GM21825 (cell line): ENCODE data around the gene DPM1.
"Not testable (repeated sequence)": the region's sequence is repeated elsewhere in the genome, so short reads cannot be mapped to it uniquely, and the experiment has no call there.

ENCODE experiments used
- ATAC-seq: cut with Tn5 transposase; IDR thresholded peaks from one replicate; pipeline ENCODE4 v1.9.1; 2021; ENCODE audit warnings: mild to moderate bottlenecking, moderate library complexity; ENCODE audit not compliant: unreplicated experiment

DPM1 gene

DNA sequence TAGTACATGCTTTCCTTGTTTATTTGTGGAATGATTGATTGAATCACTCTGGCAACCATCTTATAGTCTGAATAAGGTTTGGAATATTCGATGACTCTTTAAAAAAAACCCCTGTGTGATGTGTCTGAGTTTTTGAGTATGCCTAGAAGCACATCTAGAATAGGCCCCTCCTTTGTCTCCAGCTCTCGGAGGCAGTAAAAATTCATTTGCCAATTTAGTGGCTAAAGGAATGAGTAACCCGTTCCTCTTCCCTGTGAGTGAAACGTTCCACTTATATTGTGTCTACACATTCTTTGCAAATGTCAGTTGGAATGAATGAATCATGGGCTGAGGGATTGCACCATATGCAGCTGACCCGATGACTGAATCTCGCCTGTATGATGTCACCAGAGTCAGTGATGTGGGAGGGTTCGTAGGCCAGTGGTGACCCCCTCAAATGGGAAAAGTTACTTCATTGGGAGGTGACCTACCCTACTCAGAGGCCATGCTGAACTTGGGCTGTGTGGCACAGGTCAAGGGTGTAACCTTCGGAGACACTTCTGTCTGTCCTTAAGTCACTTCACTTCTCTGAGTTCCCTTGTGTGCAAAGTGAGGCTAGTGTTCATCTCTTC lies 21.8 kb upstream of the DPM1 start:
- no peak for ATAC-seq

DNA sequence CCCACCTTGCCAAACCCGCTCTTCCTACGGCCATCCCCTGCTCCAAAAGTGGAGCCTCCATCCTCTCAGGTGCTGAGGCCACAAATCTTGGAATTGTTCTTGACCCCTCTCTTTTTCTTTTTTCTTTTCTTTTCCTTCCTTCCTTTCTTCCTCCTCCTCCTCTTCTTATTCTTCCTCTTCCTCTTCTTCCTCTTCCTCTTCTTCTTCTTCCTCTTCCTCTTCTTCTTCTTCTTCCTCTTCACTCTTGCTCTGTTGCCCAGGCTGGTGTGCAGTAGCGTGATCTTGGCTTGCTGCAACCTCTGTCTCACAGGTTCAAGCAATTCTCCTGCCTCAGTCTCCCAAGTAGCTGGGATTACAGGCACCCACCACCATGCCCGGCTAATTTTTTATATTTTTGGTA lies 20.2 kb upstream of the DPM1 start:
- not testable (repeated sequence) for ATAC-seq

DNA sequence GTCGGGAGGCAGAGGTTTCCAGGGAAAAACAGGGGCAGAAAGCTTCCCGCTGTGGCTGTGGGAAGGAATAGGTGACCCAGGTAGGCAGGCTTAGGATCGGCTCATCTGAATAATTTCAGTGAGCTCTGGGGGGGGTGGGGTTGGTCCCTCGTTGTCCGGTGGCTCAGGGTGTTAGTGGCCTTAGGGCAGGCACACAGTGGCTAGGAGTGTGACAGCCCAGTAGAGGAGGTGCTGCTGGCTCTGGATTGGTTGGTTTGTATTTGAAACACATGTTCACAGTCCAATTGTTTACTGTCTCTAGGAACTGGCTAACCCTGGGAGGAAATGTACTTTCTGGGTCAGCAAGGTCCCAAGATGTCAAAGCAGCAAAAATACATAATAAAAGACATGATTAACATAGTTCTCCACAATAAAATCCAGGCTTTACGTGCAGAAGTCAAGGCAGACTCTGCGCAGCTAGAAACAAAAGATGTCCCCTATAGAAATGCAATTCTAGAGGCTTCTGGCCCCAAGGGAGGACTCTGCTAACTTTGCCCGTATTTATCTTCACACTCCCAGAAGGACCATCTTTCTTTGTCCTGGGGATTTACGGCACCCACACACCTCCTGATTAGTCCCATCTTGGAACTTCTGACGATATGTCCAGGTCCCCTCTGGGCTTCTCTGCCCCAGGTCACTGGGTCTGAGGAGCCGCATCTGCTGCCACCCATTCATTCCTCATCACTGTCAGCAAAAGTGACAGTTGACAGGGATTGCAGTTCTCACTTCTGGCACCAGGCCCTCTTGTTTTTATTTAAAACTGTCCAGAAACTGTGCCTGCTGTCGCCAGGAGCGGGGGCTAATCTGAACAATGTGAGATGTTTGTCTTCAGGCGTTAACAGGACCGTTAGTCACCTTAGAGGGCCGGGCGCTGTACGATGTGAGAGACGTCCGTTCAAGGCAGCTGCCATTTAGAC lies 19.0 kb upstream of the DPM1 start:
- no peak for ATAC-seq

DNA sequence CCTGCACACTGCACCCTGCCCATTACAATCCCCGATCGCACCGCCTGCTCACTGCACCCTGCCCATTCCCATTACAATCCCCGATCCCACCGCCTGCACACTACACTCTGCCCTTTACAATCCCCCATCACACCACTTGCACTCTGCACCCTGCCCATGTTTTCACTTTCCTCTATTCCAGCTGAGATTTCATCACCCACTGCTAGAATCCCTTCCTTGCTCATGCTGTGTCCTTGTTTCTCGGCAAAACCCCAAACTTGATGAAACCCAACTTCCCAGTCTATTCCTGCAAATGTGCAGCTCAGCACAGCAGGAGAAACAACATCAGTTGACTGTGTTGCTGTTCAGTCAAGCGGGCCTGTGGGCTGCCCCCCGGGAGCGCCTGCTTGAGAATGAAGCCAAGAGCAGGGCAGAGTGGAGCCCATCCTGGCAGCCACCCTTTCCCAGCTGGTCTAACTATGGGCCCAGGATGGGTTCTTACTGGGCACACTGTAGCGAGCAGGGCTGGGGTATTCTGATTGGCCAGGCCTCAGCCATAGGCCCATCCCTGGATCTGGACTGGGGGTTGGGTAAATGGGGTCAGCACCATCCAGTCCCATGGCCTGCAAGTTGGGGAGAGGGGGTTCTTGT lies 17.5 kb upstream of the DPM1 start:
- ATAC-seq: no peak

DNA sequence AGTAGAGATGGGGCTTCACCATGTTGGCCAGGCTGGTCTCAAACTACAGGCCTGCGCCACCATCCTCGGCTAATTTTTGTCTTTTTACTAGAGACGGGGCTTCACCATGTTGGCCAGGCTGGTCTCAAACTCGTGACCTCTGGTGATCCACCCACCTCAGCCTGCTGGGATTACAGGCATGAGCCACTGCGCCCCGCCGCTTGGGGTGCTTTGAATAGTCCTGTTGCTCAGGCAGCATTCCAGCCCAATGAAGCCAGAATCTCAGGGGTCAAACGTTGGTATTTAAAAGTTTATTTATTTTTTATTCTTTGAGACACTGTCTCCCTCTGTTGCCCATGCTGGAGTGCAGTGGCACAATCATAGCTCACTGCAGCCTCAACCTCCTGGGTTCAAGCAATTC lies 11.6 kb upstream of the DPM1 start:
- no peak for ATAC-seq

DNA sequence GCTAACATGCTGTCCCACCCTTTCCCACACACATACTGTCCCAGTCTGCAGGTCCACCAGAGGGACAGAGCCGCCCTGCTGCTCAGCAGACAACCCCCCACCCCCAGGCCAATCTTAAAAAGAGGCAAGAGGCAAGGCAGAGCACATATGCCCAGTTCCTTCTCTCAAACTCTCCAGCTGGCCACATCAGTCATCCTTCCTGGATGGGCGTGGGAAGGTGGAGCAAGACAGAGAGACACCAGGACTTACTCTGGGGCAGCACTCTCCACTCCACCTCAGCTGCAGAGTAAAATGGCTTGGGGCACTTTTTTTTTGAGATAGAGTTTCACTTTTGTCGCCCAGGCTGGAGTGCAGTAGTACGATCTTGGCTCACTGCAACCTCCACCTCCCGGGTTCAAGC lies 11.1 kb upstream of the DPM1 start:
- ATAC-seq: no peak

DNA sequence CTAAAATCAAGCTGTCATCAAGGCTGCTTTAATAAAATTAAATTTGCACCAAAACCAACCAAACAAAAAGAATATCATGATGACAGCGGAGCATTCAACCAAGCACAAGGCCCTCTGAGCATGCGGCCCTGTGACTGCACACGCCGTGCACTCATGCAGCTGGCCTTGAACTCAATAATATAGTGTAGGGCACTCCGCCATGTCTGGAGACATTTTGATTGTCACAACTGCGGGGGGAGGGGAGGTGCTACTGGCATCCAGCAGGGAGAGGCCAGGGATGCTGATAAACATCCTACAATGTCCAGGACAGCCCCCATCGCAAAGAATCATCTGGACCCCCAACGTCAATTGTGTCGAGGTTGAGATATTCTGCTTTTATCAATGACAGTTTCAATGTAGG lies 10.0 kb upstream of the DPM1 start:
- no peak for ATAC-seq

DNA sequence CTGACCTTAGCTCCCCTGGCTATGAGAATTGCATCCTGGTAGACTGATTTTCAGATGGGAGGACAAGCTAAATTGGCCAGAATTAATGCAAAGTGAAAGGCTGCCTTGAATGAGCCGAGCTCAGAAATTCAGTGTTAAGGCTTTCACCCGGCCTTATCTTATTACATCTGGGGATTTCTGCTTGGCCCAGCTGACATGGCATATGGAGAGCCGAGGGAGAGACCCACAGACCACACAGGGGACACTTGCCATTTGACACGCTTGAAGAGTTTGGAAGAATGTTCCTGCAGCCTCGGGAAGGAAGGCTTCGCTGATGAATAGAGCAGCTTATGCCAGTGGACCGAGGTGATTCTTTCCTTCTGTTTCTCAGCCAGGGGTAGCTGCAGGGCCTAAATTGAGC lies 9.3 kb upstream of the DPM1 start:
- ATAC-seq: no peak

DNA sequence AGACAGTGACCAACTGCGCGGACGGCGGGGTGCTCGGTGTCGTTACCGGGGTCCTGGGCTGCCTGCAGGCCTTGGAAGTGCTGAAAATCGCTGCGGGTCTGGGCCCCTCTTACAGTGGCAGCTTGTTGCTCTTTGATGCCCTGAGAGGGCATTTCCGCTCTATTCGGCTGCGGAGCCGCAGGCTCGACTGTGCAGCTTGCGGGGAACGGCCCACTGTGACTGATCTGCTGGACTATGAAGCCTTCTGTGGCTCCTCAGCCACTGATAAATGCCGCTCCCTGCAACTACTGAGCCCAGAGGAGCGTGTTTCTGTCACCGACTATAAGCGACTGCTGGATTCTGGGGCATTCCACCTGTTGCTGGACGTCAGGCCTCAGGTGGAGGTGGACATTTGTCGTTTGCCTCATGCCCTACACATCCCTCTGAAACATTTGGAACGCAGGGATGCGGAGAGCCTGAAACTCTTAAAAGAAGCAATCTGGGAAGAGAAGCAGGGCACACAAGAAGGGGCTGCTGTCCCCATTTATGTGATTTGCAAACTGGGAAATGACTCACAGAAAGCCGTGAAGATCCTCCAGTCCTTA lies 1.3 kb upstream of the DPM1 start:
- no peak for ATAC-seq

DNA sequence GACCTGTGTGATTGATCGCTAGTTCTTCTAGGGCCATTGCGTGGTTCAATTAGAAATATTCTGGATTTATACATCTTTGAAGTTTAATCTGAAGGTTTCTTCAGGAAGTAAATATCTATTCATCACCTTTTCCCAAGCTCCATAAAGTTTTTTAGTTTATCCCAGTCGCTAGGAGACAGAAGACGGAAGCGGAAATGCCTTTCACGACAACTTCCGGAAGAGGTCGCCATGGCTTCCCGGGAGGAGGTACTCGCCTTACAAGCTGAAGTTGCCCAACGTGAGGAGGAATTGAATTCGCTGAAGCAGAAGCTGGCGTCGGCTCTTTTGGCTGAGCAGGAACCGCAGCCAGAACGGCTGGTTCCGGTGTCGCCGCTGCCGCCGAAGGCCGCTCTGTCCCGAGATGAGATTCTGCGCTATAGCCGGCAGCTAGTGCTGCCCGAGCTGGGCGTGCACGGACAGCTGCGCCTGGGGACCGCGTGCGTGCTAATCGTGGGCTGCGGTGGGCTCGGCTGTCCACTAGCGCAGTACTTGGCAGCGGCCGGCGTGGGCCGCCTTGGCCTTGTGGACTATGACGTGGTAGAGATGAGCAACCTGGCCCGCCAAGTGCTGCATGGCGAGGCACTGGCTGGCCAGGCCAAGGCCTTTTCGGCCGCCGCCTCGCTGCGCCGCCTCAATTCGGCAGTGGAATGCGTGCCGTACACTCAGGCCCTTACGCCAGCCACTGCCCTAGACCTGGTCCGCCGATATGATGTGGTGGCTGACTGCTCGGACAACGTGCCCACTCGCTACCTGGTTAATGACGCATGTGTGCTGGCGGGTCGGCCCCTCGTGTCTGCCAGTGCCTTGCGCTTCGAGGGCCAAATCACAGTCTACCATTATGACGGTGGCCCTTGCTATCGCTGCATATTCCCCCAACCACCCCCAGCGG lies 547 bp upstream of the DPM1 start, which contains the start of gene MOCS3:
Gene MOCS3, plus strand, starts transcription at position 204 of the 928 bp plus-strand sequence. Its CDS starts 25 bp downstream, at position 229.
- ATAC-seq: peak; percentile 70

DNA sequence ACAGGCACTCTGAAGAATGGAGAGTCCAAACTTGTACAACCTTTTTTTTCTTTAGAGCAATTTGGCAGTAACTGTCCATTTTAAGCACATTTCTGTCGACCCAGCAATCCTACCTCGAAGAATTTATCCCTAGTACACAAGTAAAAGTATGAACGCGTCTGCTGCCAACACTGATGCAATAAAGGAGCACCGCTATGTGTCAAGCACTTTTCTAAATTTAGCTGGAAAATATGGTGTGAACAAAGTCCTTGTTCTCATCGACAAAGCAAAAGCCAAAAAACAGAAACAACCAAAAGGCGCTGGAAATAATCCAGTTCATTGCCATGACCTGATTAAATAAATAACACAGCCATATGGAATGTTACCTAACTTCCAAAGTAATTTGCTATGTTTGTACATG lies 1.1 kb downstream of the DPM1 start:
- no peak for ATAC-seq

DNA sequence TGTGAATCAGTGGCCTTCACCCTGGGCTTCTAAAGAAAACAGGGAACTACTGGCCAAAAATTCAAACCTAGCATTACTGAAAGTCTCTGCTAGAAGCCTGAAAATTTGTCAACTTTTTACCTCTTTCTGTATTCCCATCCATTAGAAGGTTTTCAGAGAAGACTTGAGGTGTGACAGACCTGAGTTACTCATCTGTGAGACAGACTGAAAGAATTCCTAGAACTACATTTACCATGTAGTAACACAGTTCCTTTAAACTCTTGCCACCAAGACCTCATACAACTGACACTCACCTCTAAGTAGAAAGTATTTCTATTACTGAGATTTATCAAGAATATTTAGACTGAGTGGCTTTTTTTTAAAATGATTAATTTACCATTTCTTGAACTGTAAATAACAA lies 4.5 kb downstream of the DPM1 start:
- no peak for ATAC-seq

DNA sequence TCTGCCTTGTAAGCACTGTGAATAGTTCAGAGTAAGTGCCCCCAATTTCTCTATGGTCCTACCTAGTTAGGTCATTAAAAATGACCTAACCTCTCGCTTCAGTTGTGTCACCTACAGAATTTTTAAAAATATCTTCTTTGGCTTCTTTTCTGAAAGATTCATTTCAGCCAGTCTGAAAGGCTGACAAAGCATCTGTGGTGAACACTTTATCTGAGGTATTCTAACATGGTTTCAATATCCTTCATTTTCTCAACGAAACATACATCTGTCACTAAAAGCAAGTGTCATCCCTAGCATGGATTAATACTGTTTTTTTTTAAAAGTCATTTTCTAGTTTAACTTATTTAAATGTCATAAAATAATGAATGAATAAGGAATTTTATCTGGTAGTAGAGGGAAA lies 5.1 kb downstream of the DPM1 start:
- ATAC-seq: no peak

DNA sequence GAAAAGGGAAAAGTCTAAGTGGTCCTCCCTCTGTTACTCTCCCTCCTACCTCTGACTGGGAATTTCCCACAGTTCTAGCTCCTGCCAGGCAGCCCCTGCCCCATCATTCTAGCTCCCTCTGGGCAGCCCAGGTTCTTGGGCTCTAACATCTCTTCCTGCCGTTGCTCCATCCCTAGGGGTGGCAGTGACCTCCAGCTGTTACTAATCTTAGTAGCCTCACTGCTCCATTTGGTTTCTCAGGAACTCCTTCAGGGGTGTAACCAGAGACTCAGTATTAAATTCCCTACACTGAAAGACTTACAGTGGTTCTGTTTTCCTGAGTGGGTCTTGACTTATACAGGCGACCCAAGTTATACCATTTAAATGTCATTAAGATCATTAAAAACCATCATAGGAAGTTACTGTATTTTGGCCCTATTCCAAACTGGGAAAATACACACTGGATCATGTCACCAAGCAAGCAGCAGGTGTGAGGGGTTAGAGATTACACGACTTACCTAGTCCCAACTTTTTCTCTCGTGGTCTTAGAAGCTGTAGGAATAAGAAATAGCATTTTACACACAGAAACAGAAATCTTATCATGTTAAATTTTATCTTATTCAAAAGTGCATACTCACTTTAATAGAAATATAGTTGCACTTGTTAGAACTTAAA lies 10.1 kb downstream of the DPM1 start:
- no peak for ATAC-seq

DNA sequence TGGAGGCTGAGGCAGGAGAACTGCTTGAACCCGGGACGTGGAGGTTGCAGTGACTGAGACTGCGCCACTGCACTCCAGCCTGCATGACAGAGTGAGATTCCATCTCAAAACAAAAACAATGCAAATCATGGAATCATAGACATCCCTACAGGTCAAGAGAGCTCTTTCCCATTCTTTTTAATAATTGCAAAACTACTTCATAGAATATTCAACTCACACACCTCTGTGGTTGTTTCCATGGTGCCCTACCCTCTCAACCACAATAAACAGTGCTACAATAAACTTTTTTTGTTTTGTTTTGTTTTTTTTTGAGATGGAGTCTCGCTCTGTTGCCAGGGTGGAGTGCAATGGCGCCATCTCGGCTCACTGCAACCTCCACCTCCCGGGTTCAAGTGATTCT lies 15.3 kb downstream of the DPM1 start:
- no peak for ATAC-seq

DNA sequence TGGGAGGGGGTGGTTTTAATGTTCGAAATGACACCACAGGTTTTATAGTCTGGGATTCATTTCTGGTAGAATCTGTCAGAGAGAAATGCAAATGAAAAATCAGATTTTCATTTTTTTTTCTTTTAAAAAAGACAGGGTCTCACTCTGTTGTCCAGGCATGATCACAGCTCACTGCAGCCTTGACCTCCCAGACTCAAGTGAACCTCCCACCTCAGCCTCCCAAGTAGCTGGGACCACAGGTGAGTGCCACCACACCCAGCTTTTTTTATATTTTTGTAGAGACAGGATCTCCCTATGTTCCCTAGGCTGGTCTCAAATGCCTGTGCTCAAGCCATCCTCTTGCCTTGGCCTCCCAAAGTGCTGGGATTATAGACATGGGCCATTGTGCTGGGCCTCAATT lies 24.7 kb downstream of the DPM1 start:
- ATAC-seq: no peak

DNA sequence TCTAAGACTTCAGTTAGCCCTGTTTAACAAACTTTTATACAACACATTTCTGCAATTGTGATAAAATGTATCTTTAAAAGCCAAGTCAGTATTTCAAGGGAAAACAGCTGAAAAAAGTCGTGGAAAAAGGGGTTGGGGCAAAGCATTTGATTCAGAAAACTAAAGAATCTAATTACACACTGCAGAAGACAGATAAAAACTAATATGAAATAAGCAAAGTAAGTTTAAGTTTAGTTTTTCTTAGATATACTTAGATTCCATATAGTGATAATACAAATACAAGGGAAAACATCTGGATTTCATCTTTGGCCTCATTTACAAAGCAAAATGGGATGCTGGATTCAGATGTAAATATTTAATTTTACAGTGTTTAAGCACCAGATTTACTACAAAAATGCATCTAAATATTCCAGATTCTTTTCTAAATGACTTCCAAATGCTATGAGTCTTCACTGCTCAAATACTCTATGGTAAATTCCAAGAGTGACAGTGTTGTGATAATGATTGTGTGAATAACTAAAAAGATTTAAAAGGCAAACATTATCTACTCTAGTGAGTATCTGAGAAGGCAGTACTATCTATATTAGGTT lies 25.5 kb downstream of the DPM1 start:
- no peak for ATAC-seq

DNA sequence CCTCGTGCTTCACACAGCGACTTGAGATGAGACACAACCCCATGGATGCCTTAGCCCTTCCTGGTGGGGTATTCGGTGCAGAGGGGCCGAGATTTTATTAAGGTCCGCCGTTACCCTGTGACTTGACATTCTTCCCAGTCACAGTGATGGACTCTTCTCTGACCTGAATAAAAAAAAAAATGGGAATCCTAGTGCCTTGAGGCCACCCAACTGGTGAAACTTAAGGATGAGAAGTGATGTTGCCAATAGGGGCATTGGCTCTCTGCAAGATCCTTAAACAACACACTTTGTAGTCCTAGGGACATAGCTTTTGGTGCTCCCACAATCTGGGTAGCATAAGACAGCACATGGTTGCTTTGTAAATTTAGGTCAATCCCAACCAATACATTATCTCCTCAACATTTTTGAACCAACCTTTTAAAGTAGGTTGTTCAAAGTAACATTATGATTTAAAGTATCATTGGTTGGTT lies 26.3 kb downstream of the DPM1 start:
- ATAC-seq: no peak

DNA sequence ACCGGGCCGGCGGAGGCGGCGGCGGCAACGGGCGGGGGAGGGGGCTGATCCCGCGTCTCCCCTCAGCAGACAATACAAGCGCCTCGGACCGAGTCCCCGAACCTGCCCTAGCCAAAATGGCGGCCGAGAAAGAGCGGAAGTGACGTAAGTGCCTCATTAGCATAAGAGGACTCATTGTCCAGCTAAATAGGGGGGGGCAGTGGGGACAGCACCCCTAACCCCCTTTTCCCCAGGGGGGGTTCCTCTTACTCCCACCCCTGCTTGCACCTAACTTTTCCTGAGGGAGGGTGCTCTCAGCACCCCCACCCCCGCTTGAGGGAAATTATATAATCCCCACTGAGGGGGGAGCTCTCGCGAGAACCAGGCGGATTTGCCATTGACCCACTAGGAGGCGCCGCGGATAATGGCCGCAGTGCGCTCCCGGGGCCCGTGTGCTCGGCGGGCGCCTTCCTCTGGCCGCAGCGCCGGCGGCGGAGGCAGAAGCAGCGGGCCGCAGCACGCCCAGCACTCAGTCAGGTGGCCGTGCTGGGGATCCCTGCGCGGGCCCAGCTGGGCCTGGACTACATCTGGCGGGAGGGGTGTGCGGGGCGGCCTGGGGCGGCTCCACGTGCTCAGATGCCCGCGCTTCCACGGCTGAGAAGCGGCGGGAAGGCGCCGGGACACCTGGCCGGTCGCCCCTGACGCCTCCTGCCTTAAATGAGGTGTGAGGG lies 26.9 kb downstream of the DPM1 start, which contains the start of gene ADNP:
Gene ADNP, minus strand, starts transcription at position 132 of the 710 bp plus-strand sequence. CDS start 27,441 bp downstream, outside the sequence.
- peak; percentile 51 for ATAC-seq
